ENCODE data around the gene ATP8B1. TPM values are rescaled to one million over a fixed set of nuclear protein-coding genes. Genes with fewer than 3 reads are reported as not detected.

The ATP8B1 gene
- total RNA-seq, 1 experiment from 2014 or later: 24.8 TPM

DNA sequence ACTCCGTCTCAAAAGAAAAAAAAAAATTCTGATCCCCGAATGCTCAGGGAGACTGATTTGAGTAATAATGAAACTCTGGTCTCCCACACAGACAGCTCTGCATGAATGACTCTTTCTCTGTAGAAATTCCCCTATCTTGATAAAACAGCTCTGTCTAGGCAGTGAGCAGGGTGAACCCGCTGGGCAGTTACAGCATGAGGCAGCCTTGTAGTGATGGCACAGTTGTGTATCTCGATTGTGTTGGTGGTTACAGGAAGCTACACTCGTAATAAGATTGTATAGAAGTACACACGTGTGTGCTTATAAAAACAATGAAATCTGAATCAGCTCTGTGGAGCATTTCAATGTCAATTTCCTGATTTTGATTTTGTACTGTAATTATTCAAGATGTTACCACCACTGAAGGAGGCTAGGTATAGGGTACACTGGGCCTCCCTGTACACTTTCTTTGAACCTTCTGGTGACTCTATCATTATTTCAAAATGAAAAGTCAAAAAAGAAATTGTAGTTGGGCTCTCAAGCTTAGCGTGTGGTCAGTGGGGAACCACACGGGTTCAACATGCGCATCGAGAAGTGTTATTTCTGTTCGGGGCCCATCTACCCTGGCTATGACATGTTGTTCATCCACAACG lies 34.9 kb upstream of the ATP8B1 start:
- no peak overlapping the region for H3K27ac ChIP-seq (ENCODE audit: low read length)
- TF ChIP-seq EZH2 (IDR thresholded peaks at IDR 0.05; ENCODE audit: low read length, unreplicated experiment): no peak
- no peak for TF ChIP-seq CTCF (conservative IDR thresholded peaks at IDR 0.05; ENCODE audit: low read depth, low read length)
- TF ChIP-seq EZH2phosphoT487 (IDR thresholded peaks at IDR 0.05; ENCODE audit: borderline replicate concordance, low read length): no peak
- H3K4me2 ChIP-seq (ENCODE audit: low read length): no peak overlapping the region
- no peaks in the 10 kb centered on the region for H3K27me3 ChIP-seq (ENCODE audit: low read length)
- H2AFZ ChIP-seq (ENCODE audit: low read length): no peak overlapping the region
- no peak overlapping the region for H3K9ac ChIP-seq (ENCODE audit: low read length)
- no peaks in the 10 kb centered on the region for H3K79me2 ChIP-seq (ENCODE audit: low read length)
- no peak for DNase-seq
- ATAC-seq: no peak
- no peaks in the 10 kb centered on the region for H3K9me3 ChIP-seq (ENCODE audit: low read length)
- no TSS peak for BruUV-seq (replicated peaks)
- intact Hi-C loops (cut with micrococcal nuclease): no loop called here
- H3K9me2 ChIP-seq (replicated peaks; ENCODE audit: low read length): no peaks in the 10 kb centered on the region
- CTCF ChIA-PET: no interaction called here
- H3F3A ChIP-seq (ENCODE audit: low read length, unreplicated experiment): no peaks in the 10 kb centered on the region
- no peaks in the 10 kb centered on the region for H3K36me3 ChIP-seq (ENCODE audit: low read depth, low read length)
- H4K20me1 ChIP-seq (ENCODE audit: low read length): no peaks in the 10 kb centered on the region
- H3K4me1 ChIP-seq (ENCODE audit: insufficient read depth, low read length): peaks cover 16% of the 10 kb centered on the region
- no peak overlapping the region for H3K4me3 ChIP-seq (ENCODE audit: low read length)
- POLR2A ChIA-PET (ENCODE audit: unreplicated experiment): interaction anchor here (0.7 kb wide), 1 partner anchor 34 kb away, joined by 3 read pairs; no protein-coding TSS in a partner anchor

GRCh38 chr18:57836557-57836956 lies 33.4 kb upstream of the ATP8B1 start:
- Histone ChIP-seq H3K27me3 (ENCODE audit: low read length) (no peaks in the 10 kb centered on the region), H3K4me2 (ENCODE audit: low read length) (no peak overlapping the region), H3K4me3 (ENCODE audit: low read length) (no peak overlapping the region), H3K79me2 (ENCODE audit: low read length) (no peaks in the 10 kb centered on the region), H3F3A (ENCODE audit: low read length, unreplicated experiment) (no peaks in the 10 kb centered on the region), H3K4me1 (ENCODE audit: insufficient read depth, low read length) (peaks cover 16% of the 10 kb centered on the region), H2AFZ (ENCODE audit: low read length) (no peak overlapping the region), H3K9me2 (replicated peaks; ENCODE audit: low read length) (no peaks in the 10 kb centered on the region), H3K9me3 (ENCODE audit: low read length) (no peaks in the 10 kb centered on the region), H3K9ac (ENCODE audit: low read length) (no peak overlapping the region), H3K36me3 (ENCODE audit: low read depth, low read length) (no peaks in the 10 kb centered on the region), H3K27ac (ENCODE audit: low read length) (no peak overlapping the region), H4K20me1 (ENCODE audit: low read length) (no peaks in the 10 kb centered on the region)
- TF ChIP-seq CTCF (conservative IDR thresholded peaks at IDR 0.05; ENCODE audit: low read depth, low read length) (no peak), EZH2 (IDR thresholded peaks at IDR 0.05; ENCODE audit: low read length, unreplicated experiment) (no peak), EZH2phosphoT487 (IDR thresholded peaks at IDR 0.05; ENCODE audit: borderline replicate concordance, low read length) (no peak)
- ChIA-PET POLR2A (ENCODE audit: unreplicated experiment) (no interaction called here), CTCF (no interaction called here)
- no TSS peak for BruUV-seq (replicated peaks)
- intact Hi-C loops (cut with micrococcal nuclease): no loop called here
- no peak for DNase-seq
- ATAC-seq: no peak

DNA sequence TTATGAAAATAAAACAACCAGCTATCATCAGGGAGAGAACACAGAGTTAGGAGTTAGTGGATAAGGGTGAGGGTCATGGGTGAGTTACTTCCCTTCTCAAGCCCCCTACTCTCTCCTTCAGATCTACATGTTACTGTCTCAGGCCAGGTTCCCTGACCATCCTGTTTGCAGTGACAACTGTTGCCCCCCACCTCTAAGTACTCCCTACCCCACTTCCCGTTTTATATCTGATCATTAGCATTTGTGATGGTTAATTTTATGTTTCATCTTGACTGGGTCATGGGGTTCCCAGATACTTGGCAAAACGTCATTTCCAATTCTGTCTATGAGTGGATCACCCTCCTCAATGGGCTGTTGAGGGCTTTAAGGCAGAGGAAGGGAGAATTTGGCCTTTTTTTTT lies 32.8 kb upstream of the ATP8B1 start:
- no peaks in the 10 kb centered on the region for H3K9me3 ChIP-seq (ENCODE audit: low read length)
- H3K4me2 ChIP-seq (ENCODE audit: low read length): no peak overlapping the region
- H3K4me1 ChIP-seq (ENCODE audit: insufficient read depth, low read length): peaks cover 16% of the 10 kb centered on the region
- H3K4me3 ChIP-seq (ENCODE audit: low read length): no peak overlapping the region
- BruUV-seq (replicated peaks): no TSS peak
- no peaks in the 10 kb centered on the region for H4K20me1 ChIP-seq (ENCODE audit: low read length)
- DNase-seq (no peak), ATAC-seq (no peak)
- no peaks in the 10 kb centered on the region for H3F3A ChIP-seq (ENCODE audit: low read length, unreplicated experiment)
- no peaks in the 10 kb centered on the region for H3K9me2 ChIP-seq (replicated peaks; ENCODE audit: low read length)
- POLR2A ChIA-PET (ENCODE audit: unreplicated experiment): no interaction called here
- CTCF ChIA-PET: no interaction called here
- H2AFZ ChIP-seq (ENCODE audit: low read length): no peak overlapping the region
- no peak overlapping the region for H3K27ac ChIP-seq (ENCODE audit: low read length)
- no peaks in the 10 kb centered on the region for H3K36me3 ChIP-seq (ENCODE audit: low read depth, low read length)
- H3K79me2 ChIP-seq (ENCODE audit: low read length): no peaks in the 10 kb centered on the region
- no peak overlapping the region for H3K9ac ChIP-seq (ENCODE audit: low read length)
- H3K27me3 ChIP-seq (ENCODE audit: low read length): no peaks in the 10 kb centered on the region
- intact Hi-C loops (cut with micrococcal nuclease): no loop called here
- TF ChIP-seq CTCF (conservative IDR thresholded peaks at IDR 0.05; ENCODE audit: low read depth, low read length) (no peak), EZH2phosphoT487 (IDR thresholded peaks at IDR 0.05; ENCODE audit: borderline replicate concordance, low read length) (no peak), EZH2 (IDR thresholded peaks at IDR 0.05; ENCODE audit: low read length, unreplicated experiment) (no peak)
